DOHH2 (cell line): Measurements from ENCODE around the gene LRRTM4.

ENCODE experiments used
- EZH2phosphoT487 ChIP-seq: fragments of 200-600 bp; sonication (generic); IDR thresholded peaks from 2 replicates; pipeline ENCODE4 v1.6.1; 2017; ENCODE audit warnings: borderline replicate concordance, mild to moderate bottlenecking, antibody characterized with exemption, low read length, moderate library complexity, mixed read lengths
- TF ChIP-seq, protein P1 (sequence below): fragments of 200-600 bp; sonication (generic); IDR thresholded peaks from one replicate; pipeline ENCODE4 v1.5.1; 2014; ENCODE audit warnings: antibody characterized with exemption, mild to moderate bottlenecking, low read depth, low read length; ENCODE audit not compliant: poor library complexity, severe bottlenecking

DNA sequence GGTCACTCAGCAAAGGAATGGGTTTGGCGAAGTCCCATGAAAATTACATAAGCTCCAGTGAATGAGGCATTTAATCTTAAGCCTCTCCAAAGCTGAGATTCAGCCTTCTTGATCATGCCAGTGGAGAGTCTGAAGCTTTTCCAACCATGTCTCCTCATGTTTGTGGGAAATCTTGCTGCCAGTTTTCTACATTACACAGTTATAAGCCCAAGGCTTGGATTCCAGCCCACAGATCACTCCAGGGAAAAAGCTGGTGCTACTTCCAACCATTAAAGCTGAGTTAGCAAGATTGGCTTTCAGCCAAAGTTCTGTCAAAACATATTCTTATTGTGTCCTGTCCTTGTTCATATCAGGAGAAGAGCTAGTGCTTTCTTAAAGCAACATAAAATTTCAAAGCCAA lies 293.8 kb downstream of the LRRTM4 start:
- TF ChIP-seq, protein P1, sequence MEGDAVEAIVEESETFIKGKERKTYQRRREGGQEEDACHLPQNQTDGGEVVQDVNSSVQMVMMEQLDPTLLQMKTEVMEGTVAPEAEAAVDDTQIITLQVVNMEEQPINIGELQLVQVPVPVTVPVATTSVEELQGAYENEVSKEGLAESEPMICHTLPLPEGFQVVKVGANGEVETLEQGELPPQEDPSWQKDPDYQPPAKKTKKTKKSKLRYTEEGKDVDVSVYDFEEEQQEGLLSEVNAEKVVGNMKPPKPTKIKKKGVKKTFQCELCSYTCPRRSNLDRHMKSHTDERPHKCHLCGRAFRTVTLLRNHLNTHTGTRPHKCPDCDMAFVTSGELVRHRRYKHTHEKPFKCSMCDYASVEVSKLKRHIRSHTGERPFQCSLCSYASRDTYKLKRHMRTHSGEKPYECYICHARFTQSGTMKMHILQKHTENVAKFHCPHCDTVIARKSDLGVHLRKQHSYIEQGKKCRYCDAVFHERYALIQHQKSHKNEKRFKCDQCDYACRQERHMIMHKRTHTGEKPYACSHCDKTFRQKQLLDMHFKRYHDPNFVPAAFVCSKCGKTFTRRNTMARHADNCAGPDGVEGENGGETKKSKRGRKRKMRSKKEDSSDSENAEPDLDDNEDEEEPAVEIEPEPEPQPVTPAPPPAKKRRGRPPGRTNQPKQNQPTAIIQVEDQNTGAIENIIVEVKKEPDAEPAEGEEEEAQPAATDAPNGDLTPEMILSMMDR = no peak
- TF ChIP-seq EZH2phosphoT487 = no peak
